GM21529 (cell line): ENCODE measurements around the gene ARMC3.
"Not testable (repeated sequence)": the region's sequence is repeated elsewhere in the genome, so short reads cannot be mapped to it uniquely, and the experiment has no call there.

Experiments
- ATAC-seq: cut with Tn5 transposase; IDR thresholded peaks from one replicate; pipeline ENCODE4 v1.9.1; 2021; ENCODE audit not compliant: unreplicated experiment

ARMC3 gene

GRCh38 chr10:22925088-22925487 lies 2.8 kb upstream of the ARMC3 start:
- no peak for ATAC-seq

- ATAC-seq, result no peak
These were observed 687 bp upstream of the ARMC3 start for GRCh38 chr10:22927166-22927565.

- ATAC-seq, result not testable (repeated sequence)
These were observed 1.2 kb downstream of the ARMC3 start for GRCh38 chr10:22929053-22929452.

- peak; percentile 57 for ATAC-seq
These were observed 4.1 kb downstream of the ARMC3 start for GRCh38 chr10:22931948-22932347.

GRCh38 chr10:22932626-22933370 lies 4.9 kb downstream of the ARMC3 start:
- ATAC-seq, result no peak

- ATAC-seq, result no peak
These were observed 6.9 kb downstream of the ARMC3 start for GRCh38 chr10:22934726-22935125.

- ATAC-seq, result no peak
These were observed 14.6 kb downstream of the ARMC3 start for GRCh38 chr10:22942437-22942836.

GRCh38 chr10:22945934-22946673 lies 18.3 kb downstream of the ARMC3 start:
- peak; percentile 70 for ATAC-seq

GRCh38 chr10:22954970-22955369 lies 27.1 kb downstream of the ARMC3 start:
- ATAC-seq, result no peak

GRCh38 chr10:22958338-22958737 lies 30.5 kb downstream of the ARMC3 start:
- no peak for ATAC-seq

- no peak for ATAC-seq
These were observed 31.4 kb downstream of the ARMC3 start for GRCh38 chr10:22959292-22959691.

GRCh38 chr10:22959950-22960349 lies 32.1 kb downstream of the ARMC3 start:
- ATAC-seq, result no peak

- no peak for ATAC-seq
These were observed 35.0 kb downstream of the ARMC3 start for GRCh38 chr10:22962817-22963216.

GRCh38 chr10:22969704-22970103 lies 41.9 kb downstream of the ARMC3 start:
- no peak for ATAC-seq

GRCh38 chr10:22976534-22976933 lies 48.7 kb downstream of the ARMC3 start:
- no peak for ATAC-seq

- no peak for ATAC-seq
These were observed 49.9 kb downstream of the ARMC3 start for GRCh38 chr10:22977751-22978150.

GRCh38 chr10:22978287-22978686 lies 50.4 kb downstream of the ARMC3 start:
- ATAC-seq, result no peak

GRCh38 chr10:22978918-22979317 lies 51.1 kb downstream of the ARMC3 start:
- no peak for ATAC-seq

- no peak for ATAC-seq
These were observed 53.0 kb downstream of the ARMC3 start for GRCh38 chr10:22980822-22981221.

- no peak for ATAC-seq
These were observed 56.2 kb downstream of the ARMC3 start for GRCh38 chr10:22984066-22984465.

GRCh38 chr10:22986771-22987542 lies 59.1 kb downstream of the ARMC3 start:
- ATAC-seq, result peak; percentile 65
